Uterus (tissue), 2 donors: Measurements from ENCODE around the gene PSMB8.

Experiments
- POLR2A ChIP-seq, 2 donors: fragments of 450-650 bp; IDR thresholded peaks; one replicate each; pipeline ENCODE4 v1.6.1; 2016; ENCODE audit warnings: antibody characterized with exemption in 2 of 2, mild to moderate bottlenecking in 1 of 2, moderate library complexity in 1 of 2
- TF ChIP-seq, protein P1 (sequence below), 4 experiments: fragments of 200-600 bp in 2 of 4; fragments of 450-650 bp in 2 of 4; sonication (generic) in 2 of 4; IDR thresholded peaks; one replicate each; pipeline ENCODE4 v1.5.1; 2016 to 2019; ENCODE audit warnings: antibody characterized with exemption in 4 of 4, mild to moderate bottlenecking in 2 of 4, moderate library complexity in 1 of 4

GRCh38 chr6:32857156-32857891 is 13.5 kb upstream of the PSMB8 start:
- TF ChIP-seq, protein P1, sequence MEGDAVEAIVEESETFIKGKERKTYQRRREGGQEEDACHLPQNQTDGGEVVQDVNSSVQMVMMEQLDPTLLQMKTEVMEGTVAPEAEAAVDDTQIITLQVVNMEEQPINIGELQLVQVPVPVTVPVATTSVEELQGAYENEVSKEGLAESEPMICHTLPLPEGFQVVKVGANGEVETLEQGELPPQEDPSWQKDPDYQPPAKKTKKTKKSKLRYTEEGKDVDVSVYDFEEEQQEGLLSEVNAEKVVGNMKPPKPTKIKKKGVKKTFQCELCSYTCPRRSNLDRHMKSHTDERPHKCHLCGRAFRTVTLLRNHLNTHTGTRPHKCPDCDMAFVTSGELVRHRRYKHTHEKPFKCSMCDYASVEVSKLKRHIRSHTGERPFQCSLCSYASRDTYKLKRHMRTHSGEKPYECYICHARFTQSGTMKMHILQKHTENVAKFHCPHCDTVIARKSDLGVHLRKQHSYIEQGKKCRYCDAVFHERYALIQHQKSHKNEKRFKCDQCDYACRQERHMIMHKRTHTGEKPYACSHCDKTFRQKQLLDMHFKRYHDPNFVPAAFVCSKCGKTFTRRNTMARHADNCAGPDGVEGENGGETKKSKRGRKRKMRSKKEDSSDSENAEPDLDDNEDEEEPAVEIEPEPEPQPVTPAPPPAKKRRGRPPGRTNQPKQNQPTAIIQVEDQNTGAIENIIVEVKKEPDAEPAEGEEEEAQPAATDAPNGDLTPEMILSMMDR (IDR thresholded peaks at IDR 0.05), result no peak
- no peak for TF ChIP-seq POLR2A (IDR thresholded peaks at IDR 0.05)
